Stomach (tissue), 4 donors: ENCODE measurements around the gene SNX15.

ENCODE experiments used
- CTCF ChIP-seq, 7 experiments: fragments of 450-650 bp in 4 of 7; fragments of 200-600 bp in 3 of 7; sonication (generic) in 3 of 7; IDR thresholded peaks; one replicate each; pipeline ENCODE4 v1.5.1; 2016 to 2019; ENCODE audit warnings: antibody characterized with exemption in 7 of 7, control low read depth in 2 of 7, mild to moderate bottlenecking in 1 of 7
- EP300 ChIP-seq: sonication (generic); formaldehyde crosslinking; IDR thresholded peaks from one replicate; pipeline ENCODE4 v1.6.1; 2017; ENCODE audit warnings: antibody characterized with exemption

- no peak for TF ChIP-seq CTCF (IDR thresholded peaks at IDR 0.05)
- no peak for TF ChIP-seq EP300
These were observed 42.0 kb downstream of the SNX15 start for GRCh38 chr11:65069217-65069616.
